ENCODE data around the gene STKLD1.

Gene STKLD1

DNA sequence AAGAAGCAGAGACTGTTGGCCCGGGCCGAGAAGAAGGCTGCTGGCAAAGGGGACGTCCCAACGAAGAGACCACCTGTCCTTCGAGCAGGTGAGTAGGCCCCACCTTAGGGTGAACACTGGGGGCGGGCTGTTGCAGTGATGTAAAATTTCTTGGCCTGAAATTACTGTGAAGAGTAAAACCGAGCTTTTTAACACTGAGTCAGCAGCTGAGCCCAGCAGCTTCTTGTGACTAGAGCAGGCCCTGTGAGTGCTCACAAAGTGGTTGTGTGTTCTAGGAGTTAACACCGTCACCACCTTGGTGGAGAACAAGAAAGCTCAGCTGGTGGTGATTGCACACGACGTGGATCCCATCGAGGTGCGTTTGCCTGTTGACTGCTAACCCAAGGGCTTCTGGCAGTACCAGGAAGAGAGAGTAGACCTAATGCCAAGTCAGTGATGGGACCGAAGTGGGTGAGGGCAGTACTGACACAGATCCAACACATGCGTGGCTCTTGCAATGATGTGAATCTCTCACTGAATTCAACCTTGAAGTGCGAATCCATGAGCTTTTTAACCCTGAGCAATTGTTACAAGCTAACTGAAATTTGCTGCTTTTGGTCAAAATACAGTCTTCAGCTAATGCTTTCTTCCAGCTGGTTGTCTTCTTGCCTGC, 26.1 kb upstream of the STKLD1 start:
- no peaks in the 10 kb centered on the region for H3K9me3 Mint-ChIP-seq
- H3K4me3 Mint-ChIP-seq: peak overlapping the region; percentile 37
- peaks cover 59% of the 10 kb centered on the region for H3K36me3 Mint-ChIP-seq
- peaks cover 51% of the 10 kb centered on the region for H3K4me1 Mint-ChIP-seq
- CTCF ChIA-PET: interaction anchor here (0.7 to 2.8 kb wide), 6 partner anchors 8 to 163 kb away, joined by 3 to 13 read pairs (median 6); no protein-coding TSS in a partner anchor
- no peak for DNase-seq
- H3K27me3 Mint-ChIP-seq: no peaks in the 10 kb centered on the region
- H3K27ac Mint-ChIP-seq: peak overlapping the region; percentile 67

- DNase-seq: no peak
- H3K27me3 Mint-ChIP-seq: no peaks in the 10 kb centered on the region
- H3K4me1 Mint-ChIP-seq: peaks cover 47% of the 10 kb centered on the region
- H3K9me3 Mint-ChIP-seq: no peaks in the 10 kb centered on the region
- CTCF ChIA-PET: interaction anchor here (1.1 to 2.8 kb wide), 6 partner anchors 9 to 165 kb away, joined by 3 to 13 read pairs (median 6); no protein-coding TSS in a partner anchor
- H3K4me3 Mint-ChIP-seq: no peak overlapping the region
- H3K36me3 Mint-ChIP-seq: peaks cover 56% of the 10 kb centered on the region
- no peak overlapping the region for H3K27ac Mint-ChIP-seq
Observed at GRCh38 chr9:133351526-133351907, 24.6 kb upstream of the STKLD1 start.

DNA sequence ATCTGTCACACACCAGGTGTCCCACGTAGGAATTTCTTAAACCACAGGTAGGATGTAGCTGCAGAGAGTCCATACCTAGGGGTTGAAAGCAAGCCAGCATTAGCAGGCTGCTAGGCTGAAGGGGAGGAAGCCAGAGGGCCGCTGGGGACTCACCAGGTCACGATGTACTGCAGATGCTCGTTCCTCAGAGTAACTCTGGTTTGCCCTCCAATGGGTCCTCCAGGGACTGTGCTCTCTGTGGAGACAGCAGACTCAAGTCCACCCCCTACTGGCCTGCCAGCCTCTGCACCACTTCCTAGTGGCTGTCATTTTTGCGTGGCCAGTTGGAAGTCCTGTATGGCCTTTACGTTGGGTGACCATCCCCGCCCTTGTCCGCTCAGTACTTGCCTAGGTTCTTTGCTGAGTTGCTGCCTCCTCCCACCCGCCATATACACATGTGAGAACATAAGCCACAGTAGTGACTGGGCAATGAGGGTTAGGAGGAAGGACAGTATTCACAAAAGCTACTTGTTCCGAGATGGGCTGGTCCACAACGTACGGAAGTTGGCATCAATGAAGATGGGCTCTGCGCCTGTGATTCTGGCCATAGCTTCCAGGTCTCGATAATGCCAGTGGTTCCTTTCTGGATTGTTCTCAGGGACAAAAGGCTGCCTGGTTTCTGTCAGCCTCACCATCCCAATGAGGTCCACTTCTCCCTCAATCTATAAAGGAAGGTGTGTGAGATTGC, 24.1 kb upstream of the STKLD1 start:
- Mint-ChIP-seq H3K4me3 (no peak overlapping the region), H3K9me3 (no peaks in the 10 kb centered on the region), H3K36me3 (peaks cover 52% of the 10 kb centered on the region), H3K4me1 (peaks cover 43% of the 10 kb centered on the region), H3K27ac (no peak overlapping the region), H3K27me3 (no peaks in the 10 kb centered on the region)
- CTCF ChIA-PET: interaction anchor here (1.1 to 2.8 kb wide), 6 partner anchors 10 to 166 kb away, joined by 3 to 13 read pairs (median 6); no protein-coding TSS in a partner anchor
- peak; percentile 64 for DNase-seq

- Mint-ChIP-seq H3K4me1 (peaks cover 48% of the 10 kb centered on the region), H3K27ac (no peak overlapping the region), H3K27me3 (no peaks in the 10 kb centered on the region), H3K9me3 (no peaks in the 10 kb centered on the region), H3K36me3 (peaks cover 53% of the 10 kb centered on the region), H3K4me3 (no peak overlapping the region)
- CTCF ChIA-PET: interaction anchor here (1.1 to 2.8 kb wide), 3 partner anchors 13 to 166 kb away, joined by 3 to 13 read pairs (median 6); no protein-coding TSS in a partner anchor
- no peak for DNase-seq
Observed at GRCh38 chr9:133352635-133353340, 23.4 kb upstream of the STKLD1 start.

GRCh38 chr9:133353548-133353947, 22.6 kb upstream of the STKLD1 start:
- H3K27me3 Mint-ChIP-seq: no peaks in the 10 kb centered on the region
- DNase-seq: no peak
- no peak overlapping the region for H3K4me3 Mint-ChIP-seq
- H3K36me3 Mint-ChIP-seq: peaks cover 54% of the 10 kb centered on the region
- H3K4me1 Mint-ChIP-seq: peaks cover 50% of the 10 kb centered on the region
- CTCF ChIA-PET: interaction anchor here (0.7 kb wide), 1 partner anchor 18 kb away, joined by 5 read pairs; no protein-coding TSS in a partner anchor
- H3K9me3 Mint-ChIP-seq: no peaks in the 10 kb centered on the region
- H3K27ac Mint-ChIP-seq: peak overlapping the region; percentile 12

DNA sequence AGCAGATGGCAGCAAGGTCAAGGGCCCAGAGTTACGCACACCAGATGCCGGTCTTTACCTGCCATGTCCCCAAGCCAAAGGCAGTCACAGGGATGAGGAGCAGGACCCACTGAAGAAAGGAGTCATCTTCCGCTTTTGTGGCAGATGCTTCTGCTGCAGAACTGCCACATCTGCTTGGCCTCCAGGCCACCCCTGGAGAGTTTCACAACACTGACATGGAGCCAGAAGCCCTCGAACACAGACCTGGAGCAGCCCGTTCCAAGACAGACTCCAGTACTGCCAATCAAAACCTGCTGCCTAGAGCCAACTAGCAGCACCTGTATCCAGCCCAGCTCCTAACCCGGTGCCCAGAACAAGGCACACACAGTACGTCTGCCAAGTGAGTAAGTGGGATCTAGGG, 21.4 kb upstream of the STKLD1 start:
- CTCF ChIA-PET: interaction anchor here (1.1 to 3.3 kb wide), 3 partner anchors 12 to 154 kb away, joined by 3 to 32 read pairs (median 5); no protein-coding TSS in a partner anchor
- Mint-ChIP-seq H3K4me1 (peaks cover 41% of the 10 kb centered on the region), H3K27ac (peak overlapping the region; percentile 90), H3K9me3 (no peaks in the 10 kb centered on the region), H3K27me3 (no peaks in the 10 kb centered on the region), H3K36me3 (peaks cover 48% of the 10 kb centered on the region), H3K4me3 (peak overlapping the region; percentile 85)
- no peak for DNase-seq

- H3K4me1 Mint-ChIP-seq: peaks cover 36% of the 10 kb centered on the region
- CTCF ChIA-PET: interaction anchor here (1.0 to 3.3 kb wide), 6 partner anchors 13 to 170 kb away, joined by 3 to 32 read pairs (median 4); no protein-coding TSS in a partner anchor
- DNase-seq: no peak
Observed at GRCh38 chr9:133355881-133356357, 20.2 kb upstream of the STKLD1 start.

GRCh38 chr9:133356391-133357091, 19.6 kb upstream of the STKLD1 start, which contains the start of the genes SURF1 and SURF2:
TSS of gene SURF1 (minus strand) at chr9:133356487. CDS start at chr9:133356453, 34 bp downstream.
TSS of gene SURF2 (plus strand) at chr9:133356550. CDS start at chr9:133356593, 43 bp downstream.
- Mint-ChIP-seq H3K9me3 (no peaks in the 10 kb centered on the region), H3K36me3 (peaks cover 44% of the 10 kb centered on the region), H3K4me3 (peak within 1 kb of the TSS; percentile 85), H3K27me3 (no peaks in the 10 kb centered on the region), H3K27ac (peak within 1 kb of the TSS; percentile 90), H3K4me1 (peaks cover 36% of the 10 kb centered on the region)
- CTCF ChIA-PET: interaction anchor here (1.0 to 3.3 kb wide), 5 partner anchors 10 to 23 kb away, joined by 4 to 32 read pairs (median 5); no protein-coding TSS in a partner anchor
- DNase-seq: peak; percentile 95

More at GRCh38 chr9:133355881-133356357, 20.2 kb upstream of the STKLD1 start:
- Mint-ChIP-seq H3K27me3 (no peaks in the 10 kb centered on the region), H3K4me3 (peak overlapping the region; percentile 85), H3K27ac (peak overlapping the region; percentile 90), H3K36me3 (peaks cover 44% of the 10 kb centered on the region), H3K9me3 (no peaks in the 10 kb centered on the region)

DNA sequence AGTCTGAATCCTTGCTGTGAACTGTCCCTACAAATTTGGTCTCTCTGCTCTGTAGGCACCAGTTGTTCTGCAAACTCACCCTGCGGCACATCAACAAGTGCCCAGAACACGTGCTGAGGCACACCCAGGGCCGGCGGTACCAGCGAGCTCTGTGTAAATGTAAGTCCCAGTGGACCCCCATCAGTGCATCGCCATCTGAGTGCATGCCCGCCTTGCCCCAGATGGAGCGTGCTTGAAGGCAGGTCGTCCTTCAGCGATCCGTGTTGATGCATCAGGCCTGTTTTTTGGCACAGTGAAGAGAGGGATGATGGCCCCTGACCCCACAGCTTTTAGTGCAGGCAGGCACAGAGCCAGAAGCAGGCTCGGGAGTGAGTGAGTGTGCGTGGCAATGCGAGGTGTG, 18.5 kb upstream of the STKLD1 start:
- peak overlapping the region; percentile 60 for H3K27ac Mint-ChIP-seq
- H3K9me3 Mint-ChIP-seq: no peaks in the 10 kb centered on the region
- peaks cover 42% of the 10 kb centered on the region for H3K36me3 Mint-ChIP-seq
- no peak for DNase-seq
- no peaks in the 10 kb centered on the region for H3K27me3 Mint-ChIP-seq
- H3K4me3 Mint-ChIP-seq: peak overlapping the region; percentile 85
- peaks cover 31% of the 10 kb centered on the region for H3K4me1 Mint-ChIP-seq
- CTCF ChIA-PET: interaction anchor here (1.0 to 3.3 kb wide), 4 partner anchors 9 to 21 kb away, joined by 5 to 32 read pairs (median 6); no protein-coding TSS in a partner anchor

- peaks cover 46% of the 10 kb centered on the region for H3K36me3 Mint-ChIP-seq
- no peak overlapping the region for H3K27ac Mint-ChIP-seq
Observed at GRCh38 chr9:133359399-133360175, 16.6 kb upstream of the STKLD1 start.

DNA sequence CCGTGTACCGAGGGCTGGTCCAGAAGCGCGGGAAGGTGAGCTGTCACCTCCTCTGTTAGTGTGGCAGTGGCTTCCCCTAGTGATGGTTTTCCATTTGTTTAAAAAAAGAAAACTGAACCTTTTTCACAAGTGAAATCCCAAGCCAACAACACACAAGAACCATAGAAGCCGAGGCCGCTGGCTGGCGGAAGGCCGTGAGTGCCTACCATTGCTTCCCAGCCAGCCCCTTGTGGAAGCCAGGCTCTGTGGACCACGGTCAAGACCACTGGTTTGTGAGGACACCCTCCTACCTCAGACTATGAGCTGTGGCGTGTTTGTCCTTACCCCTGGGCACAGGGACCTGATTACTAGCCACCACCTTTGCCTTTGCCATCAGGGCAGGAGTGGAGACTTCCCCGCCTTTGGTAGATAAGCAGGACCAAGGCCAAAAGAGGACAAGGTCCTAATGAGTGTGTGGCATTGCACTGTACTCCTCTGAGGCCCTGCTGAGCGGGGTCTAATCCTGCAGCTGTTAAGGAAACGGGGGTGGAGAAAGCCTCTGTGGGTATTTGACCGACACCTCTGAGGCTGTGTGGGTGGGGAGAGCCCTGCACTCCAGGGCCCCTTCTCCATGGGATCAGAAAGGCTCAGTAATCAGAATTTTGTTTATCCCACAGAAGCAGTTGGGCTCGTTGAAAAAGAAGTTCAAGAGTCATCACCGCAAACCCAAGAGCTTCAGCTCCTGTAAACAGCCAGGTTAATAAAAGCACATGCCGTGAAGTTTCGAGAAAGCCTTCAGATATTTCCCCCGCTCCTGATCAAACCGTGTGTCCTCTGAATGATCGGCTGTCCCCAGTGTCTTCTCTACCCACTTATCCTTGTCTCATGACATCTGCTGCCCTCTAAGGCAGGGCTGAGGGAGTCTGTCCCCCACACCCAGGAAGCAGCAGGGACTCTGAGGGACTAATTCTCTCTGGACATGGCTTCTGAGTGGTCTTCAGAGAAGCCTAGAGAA, 15.5 kb upstream of the STKLD1 start:
- Mint-ChIP-seq H3K36me3 (peaks cover 53% of the 10 kb centered on the region), H3K27me3 (no peaks in the 10 kb centered on the region), H3K4me3 (no peak overlapping the region), H3K9me3 (no peaks in the 10 kb centered on the region), H3K4me1 (peaks cover 21% of the 10 kb centered on the region), H3K27ac (peak overlapping the region; percentile 42)
- CTCF ChIA-PET: interaction anchor here (1.5 kb wide), 1 partner anchor 11 kb away, joined by 7 read pairs; no protein-coding TSS in a partner anchor
- no peak for DNase-seq

More at GRCh38 chr9:133359399-133360175, 16.6 kb upstream of the STKLD1 start:
- Mint-ChIP-seq H3K27me3 (no peaks in the 10 kb centered on the region), H3K4me3 (no peak overlapping the region), H3K9me3 (no peaks in the 10 kb centered on the region), H3K4me1 (peaks cover 29% of the 10 kb centered on the region)
- CTCF ChIA-PET: interaction anchor here (1.5 kb wide), 2 partner anchors 12 kb away, joined by 7 read pairs; no protein-coding TSS in a partner anchor
- DNase-seq: peak; percentile 35

Data from activated naive CD4-positive, alpha-beta T cell treated with anti-CD3 and anti-CD28 coated beads, Interleukin-2, amount 10 ng/mL, durations not matched to agents 7 days and 5 days (primary cell).